Fibroblast of lung (primary cell): Measurements from ENCODE around the gene ARHGEF3. TPM values are rescaled to one million over a fixed set of nuclear protein-coding genes. Genes with fewer than 3 reads are reported as not detected.

Source experiments
- DNase-seq, 2 donors: peaks; one replicate each; pipeline versions ENCODE4 v3.0.0 to v3.0.0-alpha.2; 2010; ENCODE audit warnings: low read depth in 2 of 2
- H2AFZ ChIP-seq: 2 replicates; pipeline ENCODE4 v1.5.1; 2012; ENCODE audit warnings: low read length, control low read depth, inconsistent platforms
- H3K27ac ChIP-seq: 2 replicates; pipeline ENCODE4 v1.5.1; 2011; ENCODE audit warnings: low read length, control low read depth; ENCODE audit not compliant: insufficient read depth
- H3K27me3 ChIP-seq: 2 replicates; pipeline ENCODE4 v1.5.1; 2011; ENCODE audit warnings: mild to moderate bottlenecking, low read length; ENCODE audit not compliant: control insufficient read depth, insufficient read depth
- H3K36me3 ChIP-seq: 2 replicates; pipeline ENCODE4 v1.5.1; 2011; ENCODE audit warnings: low read length; ENCODE audit not compliant: control insufficient read depth, insufficient read depth
- H3K4me1 ChIP-seq: 2 replicates; pipeline ENCODE4 v1.5.1; 2011; ENCODE audit warnings: low read length; ENCODE audit not compliant: control insufficient read depth, insufficient read depth; ENCODE audit errors: extremely low read depth
- H3K4me2 ChIP-seq: 2 replicates; pipeline ENCODE4 v1.5.1; 2011; ENCODE audit warnings: low read length, control low read depth; ENCODE audit not compliant: insufficient read depth; ENCODE audit errors: extremely low read depth
- H3K4me3 ChIP-seq, 4 experiments: fragments of 200-600 bp in 1 of 4; sonication (generic) in 1 of 4; replicated peaks in 1 of 4; 2 replicates each; pipeline ENCODE4 v1.5.1; 2011 to 2016; ENCODE audit warnings: low read length in 4 of 4, low read depth in 3 of 4, mild to moderate bottlenecking in 3 of 4, control low read depth in 2 of 4, inconsistent platforms in 1 of 4, mixed read lengths in 1 of 4; ENCODE audit not compliant: insufficient read depth in 1 of 4; ENCODE audit errors: control extremely low read depth in 1 of 4
- H3K79me2 ChIP-seq: 2 replicates; pipeline ENCODE4 v1.5.1; 2012; ENCODE audit warnings: mild to moderate bottlenecking, low read length, inconsistent platforms; ENCODE audit not compliant: control insufficient read depth, insufficient read depth
- H3K9ac ChIP-seq: 2 replicates; pipeline ENCODE4 v1.5.1; 2011; ENCODE audit warnings: mild to moderate bottlenecking, low read length, control low read depth; ENCODE audit not compliant: insufficient read depth
- H3K9me3 ChIP-seq: 2 replicates; pipeline ENCODE4 v1.5.1; 2012; ENCODE audit warnings: low read depth, low read length; ENCODE audit not compliant: control insufficient read depth, insufficient read depth
- H4K20me1 ChIP-seq: 2 replicates; pipeline ENCODE4 v1.5.1; 2011; ENCODE audit warnings: low read length; ENCODE audit not compliant: control insufficient read depth, insufficient read depth; ENCODE audit errors: extremely low read depth
- CTCF ChIP-seq, 2 donors: IDR thresholded peaks in 1 of 2; conservative IDR thresholded peaks in 1 of 2; 1 replicate in 1 of 2; 2 replicates in 1 of 2; pipeline ENCODE4 v1.5.1; 2011 to 2012; ENCODE audit warnings: low read length in 2 of 2, control low read depth in 1 of 2, inconsistent platforms in 1 of 2, low read depth in 1 of 2, mild to moderate bottlenecking in 1 of 2
- EZH2 ChIP-seq: IDR thresholded peaks from 2 replicates; pipeline ENCODE4 v1.5.1; 2012; ENCODE audit warnings: low read length, control low read depth, mild to moderate bottlenecking; ENCODE audit errors: missing control alignments
- polyA plus RNA-seq, 2 donors: library from polyadenylated mRNA; depleted of rRNA in 1 of 2; stranded (reverse) in 1 of 2; unstranded in 1 of 2; fragments of >200 nt; gene quantifications; 2 replicates each; pipeline ENCODE4 v1.2.1, GENCODE V29; 2011 to 2012; ENCODE audit warnings: missing spikeins in 1 of 2
- total RNA-seq: library from RNA; depleted of rRNA; stranded (reverse); fragments of >200 nt; gene quantifications from 2 replicates; pipeline ENCODE4 v1.2.1, GENCODE V29; 2014

The ARHGEF3 gene
- total and polyA plus RNA-seq, 2 donors (not counting 1 experiment from before 2014, with no cell fraction given) = 2.6 to 16.7 TPM

- H3K27me3 ChIP-seq = peaks cover 6% of the 10 kb centered on the region
- H3K4me1 ChIP-seq = peaks cover 4% of the 10 kb centered on the region
- no peaks in the 10 kb centered on the region for H3K36me3 ChIP-seq
- H2AFZ ChIP-seq = no peak overlapping the region
- no peaks in the 10 kb centered on the region for H3K9me3 ChIP-seq
- no peak overlapping the region for H3K4me2 ChIP-seq
- H3K27ac ChIP-seq = no peak overlapping the region
- no peaks in the 10 kb centered on the region for H4K20me1 ChIP-seq
- no peak overlapping the region for H3K4me3 ChIP-seq
- no peak for DNase-seq
- no peak overlapping the region for H3K9ac ChIP-seq
- H3K79me2 ChIP-seq = no peaks in the 10 kb centered on the region
- no peak for TF ChIP-seq CTCF (conservative IDR thresholded peaks at IDR 0.05 in 1 of 2, IDR thresholded peaks at IDR 0.05 in 1 of 2; ENCODE audit: low read depth in 1 of 2, low read length in 2 of 2)
- no peak for TF ChIP-seq EZH2
These were observed 29.1 kb upstream of the ARHGEF3 start for GRCh38 chr3:56830884-56831283.

DNA sequence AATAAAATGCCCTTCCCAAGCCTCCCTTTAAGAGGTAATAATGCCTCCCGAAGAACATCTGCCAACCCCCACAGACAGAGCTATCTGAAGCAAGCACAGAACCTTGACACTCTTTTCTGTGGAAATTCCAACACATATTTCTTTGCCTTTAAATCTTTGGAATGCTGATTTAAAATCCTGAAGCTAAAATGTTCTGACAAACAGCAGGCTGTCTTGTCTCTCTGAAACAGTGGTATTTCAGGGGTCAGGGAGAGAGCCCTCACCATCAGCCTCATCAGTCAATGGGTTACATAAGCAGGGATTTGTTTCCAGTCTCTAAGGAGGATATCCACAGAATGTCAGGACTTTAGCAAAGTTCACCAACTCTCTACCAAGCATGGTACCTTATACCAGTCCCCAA lies 27.8 kb upstream of the ARHGEF3 start:
- Histone ChIP-seq H3K4me1 (no peaks in the 10 kb centered on the region), H3K27ac (no peak overlapping the region), H3K4me3 (no peak overlapping the region), H3K9ac (no peak overlapping the region), H3K36me3 (no peaks in the 10 kb centered on the region), H2AFZ (no peak overlapping the region), H4K20me1 (no peaks in the 10 kb centered on the region), H3K9me3 (no peaks in the 10 kb centered on the region), H3K27me3 (peaks cover 6% of the 10 kb centered on the region), H3K4me2 (no peak overlapping the region), H3K79me2 (no peaks in the 10 kb centered on the region)
- TF ChIP-seq CTCF (conservative IDR thresholded peaks at IDR 0.05 in 1 of 2, IDR thresholded peaks at IDR 0.05 in 1 of 2; ENCODE audit: low read depth in 1 of 2, low read length in 2 of 2) (no peak), EZH2 (no peak)
- no peak for DNase-seq

DNA sequence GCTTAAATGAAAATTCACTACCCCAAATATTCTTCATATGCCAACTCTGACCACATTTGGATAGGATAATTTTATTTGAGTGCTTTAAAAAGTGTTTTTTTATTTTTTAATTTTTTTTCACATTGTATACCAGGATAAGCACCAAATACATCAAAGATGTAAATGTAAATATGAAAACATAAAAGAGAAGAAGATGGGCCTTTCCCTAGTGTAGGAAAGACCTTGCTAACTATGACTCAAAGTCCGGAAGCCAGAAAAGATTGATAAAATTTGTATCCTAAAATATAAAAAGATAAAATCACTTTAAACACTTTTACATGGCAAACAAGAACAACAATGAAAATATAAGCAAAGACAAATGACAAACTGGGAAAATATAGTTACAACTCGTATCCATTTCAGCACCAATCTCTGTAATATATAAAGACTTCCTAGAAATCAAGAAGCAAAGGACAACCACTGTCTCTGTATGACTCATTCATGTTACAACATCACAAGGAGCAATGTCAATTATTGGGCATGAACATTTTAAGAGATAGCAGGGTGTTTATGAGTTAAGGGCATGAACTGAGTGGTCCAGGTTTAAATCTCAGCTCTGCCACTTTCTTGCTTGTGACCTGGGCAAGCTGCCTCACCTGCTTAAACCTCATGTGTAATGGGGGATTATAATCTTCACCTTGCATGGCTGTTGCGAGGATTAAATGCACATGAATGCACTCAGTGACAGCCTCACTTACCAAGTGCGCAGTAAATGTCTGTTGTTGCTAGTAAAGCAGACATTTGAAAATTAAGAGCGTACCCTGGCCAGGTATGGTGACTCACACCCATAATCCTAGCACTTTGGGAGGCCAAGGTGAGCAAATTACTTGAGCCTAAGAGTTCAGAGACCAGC lies 25.3 kb upstream of the ARHGEF3 start:
- Histone ChIP-seq H3K9me3 (no peaks in the 10 kb centered on the region), H3K4me1 (no peaks in the 10 kb centered on the region), H3K4me3 (no peak overlapping the region), H3K4me2 (no peak overlapping the region), H3K9ac (no peak overlapping the region), H4K20me1 (no peaks in the 10 kb centered on the region), H3K27me3 (peaks cover 8% of the 10 kb centered on the region), H2AFZ (no peak overlapping the region), H3K27ac (no peak overlapping the region), H3K36me3 (no peaks in the 10 kb centered on the region), H3K79me2 (no peaks in the 10 kb centered on the region)
- TF ChIP-seq CTCF (conservative IDR thresholded peaks at IDR 0.05 in 1 of 2, IDR thresholded peaks at IDR 0.05 in 1 of 2; ENCODE audit: low read depth in 1 of 2, low read length in 2 of 2) = no peak
- TF ChIP-seq EZH2 = no peak
- DNase-seq = peak; percentile 31
